Stimulated activated CD4-positive, alpha-beta T cell treated with anti-CD3 and anti-CD28 coated beads, Interleukin-15, amount 100 ng/mL, for 1 hour (primary cell): ENCODE measurements around the gene PLCH2.

Source experiments
- DNase-seq, 2 donors: peaks; one replicate each; pipeline ENCODE4 v3.0.0-alpha.2; 2020; ENCODE audit warnings: low read depth in 1 of 2, low spot score in 1 of 2

PLCH2 gene

GRCh38 chr1:2475571-2475970, 518 bp upstream of the PLCH2 start:
- no peak for DNase-seq

DNA sequence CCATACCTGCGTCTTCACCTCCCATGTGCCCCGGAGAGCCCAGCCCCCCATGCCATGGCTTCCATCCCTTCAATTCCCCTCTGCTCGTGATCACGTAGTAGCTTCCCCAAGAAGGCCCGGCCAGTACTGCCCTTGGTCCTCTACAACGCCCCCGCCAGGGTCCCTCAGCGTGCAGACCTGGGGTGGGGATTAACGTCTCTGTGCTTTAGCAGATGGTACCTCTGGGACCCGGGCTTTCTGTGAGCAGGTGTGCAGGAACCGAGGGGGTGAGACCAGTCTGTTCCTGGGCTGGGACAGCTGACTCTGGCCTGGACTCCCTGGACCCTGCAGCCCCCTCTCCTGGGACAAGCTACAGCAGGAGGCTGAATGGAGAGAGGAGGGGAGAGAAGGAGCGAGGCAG, 1.2 kb downstream of the PLCH2 start:
- no peak for DNase-seq

DNA sequence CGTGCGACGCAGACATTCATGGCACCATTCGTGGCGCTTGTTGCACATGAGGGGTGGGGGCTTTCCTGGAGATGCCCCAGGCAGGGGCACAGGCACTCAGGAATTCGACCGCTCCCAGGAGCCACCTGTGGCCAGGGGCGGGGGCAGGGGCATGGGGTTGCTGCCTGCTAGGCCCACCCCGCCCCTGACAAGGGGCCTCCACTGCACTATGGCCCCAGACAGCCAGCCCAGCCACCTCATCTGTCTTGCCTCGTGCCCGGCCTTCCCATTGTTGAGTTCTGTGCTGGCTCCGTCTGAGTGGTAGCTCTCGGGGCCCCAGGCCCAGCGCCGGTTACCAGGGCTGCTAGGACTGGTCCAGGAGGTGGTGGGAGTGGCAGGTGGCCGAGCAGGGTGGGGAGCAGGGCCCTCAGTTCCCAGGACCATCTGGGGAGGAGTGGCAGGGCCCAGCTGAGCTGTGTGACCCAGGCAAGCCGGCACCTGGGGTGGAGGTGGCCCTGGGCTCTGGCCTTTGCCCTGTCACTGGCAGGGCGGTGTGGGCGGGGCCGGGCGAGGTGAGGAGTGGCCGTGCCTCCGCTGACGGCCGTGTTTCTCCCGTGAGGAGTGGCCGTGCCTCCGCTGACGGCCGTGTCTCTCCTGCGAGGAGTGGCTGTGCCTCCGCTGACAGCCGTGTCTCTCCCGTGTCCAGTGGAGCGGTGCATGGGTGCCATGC, 1.9 kb downstream of the PLCH2 start:
- no peak for DNase-seq

- no peak for DNase-seq
These were observed 3.1 kb downstream of the PLCH2 start for GRCh38 chr1:2479186-2479585.

GRCh38 chr1:2479618-2480017, 3.5 kb downstream of the PLCH2 start:
- no peak for DNase-seq

GRCh38 chr1:2480236-2480985, 4.3 kb downstream of the PLCH2 start:
- no peak for DNase-seq

- no peak for DNase-seq
These were observed 4.9 kb downstream of the PLCH2 start for GRCh38 chr1:2480986-2481364.

DNA sequence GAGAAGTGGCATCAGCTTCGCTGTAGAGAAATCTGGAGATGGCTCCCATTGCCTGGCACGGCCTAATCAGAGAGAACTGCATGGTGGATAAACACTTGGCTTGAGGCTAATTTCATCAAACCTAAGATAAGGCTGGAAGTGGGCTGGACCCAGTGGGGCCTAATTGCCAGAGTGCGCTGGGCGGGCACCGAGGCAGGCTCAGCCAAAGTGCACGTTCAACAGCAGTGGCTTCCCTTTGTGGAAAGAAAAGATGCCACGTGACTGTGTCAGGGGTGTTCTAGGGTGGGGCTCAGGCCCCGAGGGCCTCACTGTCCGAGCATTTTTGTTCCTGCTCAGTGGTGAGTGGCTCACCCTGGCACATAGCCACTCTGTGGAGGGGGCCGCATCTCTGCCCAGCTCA, 5.8 kb downstream of the PLCH2 start:
- no peak for DNase-seq

DNA sequence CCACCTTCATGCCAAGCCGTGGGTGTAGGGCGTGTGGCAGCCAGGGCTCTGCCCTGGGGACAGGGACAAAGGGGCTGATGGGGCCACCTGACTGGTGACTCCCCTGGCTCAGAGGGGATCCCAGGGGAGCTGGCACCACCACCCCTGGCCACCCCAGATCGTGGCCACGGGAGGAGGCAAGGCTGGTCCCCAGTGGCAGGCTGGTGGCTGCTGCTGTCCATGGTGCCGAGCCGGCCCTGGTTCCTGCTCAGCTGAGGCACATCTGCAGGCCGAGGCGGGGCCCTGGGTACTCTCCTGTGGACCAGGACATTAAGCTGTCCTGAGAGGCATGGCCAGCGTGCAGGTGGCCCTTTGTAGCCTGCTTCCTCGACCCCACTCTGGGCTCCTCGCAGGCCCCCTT, 6.5 kb downstream of the PLCH2 start:
- DNase-seq = no peak

- DNase-seq = no peak
These were observed 6.9 kb downstream of the PLCH2 start for GRCh38 chr1:2483026-2483425.

GRCh38 chr1:2483970-2484369, 7.9 kb downstream of the PLCH2 start:
- no peak for DNase-seq

GRCh38 chr1:2486041-2486440, 10.0 kb downstream of the PLCH2 start:
- DNase-seq = no peak

- DNase-seq = no peak
These were observed 10.5 kb downstream of the PLCH2 start for GRCh38 chr1:2486558-2486957.

- DNase-seq = no peak
These were observed 12.6 kb downstream of the PLCH2 start for GRCh38 chr1:2488688-2489087.

DNA sequence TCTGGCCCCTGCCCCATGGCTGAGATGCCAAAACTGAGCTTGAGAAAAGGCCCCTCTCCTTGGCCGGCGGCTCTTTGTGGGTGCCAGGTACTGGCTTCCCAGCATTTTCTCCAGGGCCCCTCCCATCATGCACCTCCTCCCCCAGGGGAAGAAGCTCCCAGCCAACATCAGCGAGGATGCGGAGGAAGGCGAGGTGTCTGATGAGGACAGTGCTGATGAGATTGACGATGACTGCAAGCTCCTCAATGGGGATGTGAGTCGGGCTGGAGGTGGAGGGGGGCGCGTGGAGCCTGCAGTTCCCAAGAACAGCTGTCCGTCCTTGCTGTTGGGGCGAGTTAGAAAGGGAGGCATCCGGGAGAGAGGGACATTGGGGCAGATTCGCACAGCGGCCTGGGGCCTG, 13.5 kb downstream of the PLCH2 start:
- DNase-seq = no peak

DNA sequence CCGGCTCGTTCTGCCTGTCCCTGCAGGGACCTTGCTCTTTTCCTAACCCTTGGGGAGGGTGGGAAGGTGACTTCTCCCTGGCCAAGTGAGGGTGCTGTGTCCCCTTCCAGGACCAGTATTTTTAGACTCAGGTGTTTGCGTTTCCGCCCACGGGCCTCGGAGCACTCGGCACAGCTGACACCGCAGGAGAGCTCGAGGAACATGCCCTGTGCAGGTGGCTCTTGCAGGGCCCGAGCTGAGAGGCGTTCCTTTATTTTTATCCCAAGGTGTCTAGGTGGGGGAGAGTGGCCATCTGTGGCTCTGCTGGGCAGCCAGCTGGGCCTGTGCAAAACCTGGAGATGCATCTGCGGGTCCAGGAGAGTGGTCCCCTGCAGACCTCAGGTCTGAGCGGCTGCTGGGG, 16.0 kb downstream of the PLCH2 start:
- no peak for DNase-seq

- DNase-seq = no peak
These were observed 17.1 kb downstream of the PLCH2 start for GRCh38 chr1:2493218-2493617.

DNA sequence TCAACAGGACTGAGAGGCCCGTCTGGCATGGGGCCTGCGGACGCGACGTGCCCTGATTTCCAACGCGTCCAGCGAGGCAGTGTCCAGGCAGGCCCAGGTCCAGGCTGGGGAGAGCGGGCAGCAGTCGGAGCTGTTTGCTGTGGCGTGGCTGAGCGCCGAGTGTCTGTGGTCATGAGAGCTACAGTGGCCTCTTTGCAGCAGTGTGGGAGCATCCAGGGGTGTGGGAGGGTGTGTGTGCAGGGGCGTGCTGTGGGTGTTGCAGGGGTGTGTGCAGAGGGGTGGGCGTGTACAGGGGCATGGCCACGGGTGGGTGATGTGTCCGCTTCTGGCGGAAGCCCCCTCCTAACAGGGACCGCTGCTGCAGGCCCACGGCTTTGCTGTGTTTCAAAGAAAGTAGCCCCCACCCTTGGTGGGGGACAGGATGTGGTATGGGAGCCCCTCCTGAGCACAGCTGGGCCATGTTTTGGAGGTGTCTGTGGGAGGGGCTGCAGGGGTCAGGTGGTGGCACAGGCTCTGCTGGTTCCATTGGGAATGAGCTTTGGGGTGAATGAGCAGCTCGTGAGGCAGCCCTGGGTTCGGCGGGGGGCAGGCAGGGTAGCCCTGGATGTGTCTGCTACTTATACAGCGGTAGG, 17.7 kb downstream of the PLCH2 start:
- no peak for DNase-seq

DNA sequence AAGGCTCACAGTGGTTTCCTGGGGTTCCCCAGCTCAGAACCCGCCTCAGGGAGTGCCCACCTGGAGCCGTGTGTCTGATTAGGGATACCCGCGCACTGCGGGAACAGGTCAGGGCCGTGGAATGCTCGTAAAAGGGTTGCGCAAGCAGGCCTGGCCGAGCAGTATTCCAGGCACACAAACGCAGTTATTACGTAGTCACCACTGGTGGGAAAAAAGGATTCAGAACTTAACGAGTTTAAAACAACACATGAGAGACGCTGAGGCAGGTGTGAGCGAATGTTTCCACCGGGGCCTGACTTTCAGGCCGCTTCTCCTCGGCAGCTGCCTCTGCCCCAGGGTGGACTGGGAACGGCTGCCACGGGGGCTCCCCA, 18.2 kb downstream of the PLCH2 start:
- DNase-seq = no peak

GRCh38 chr1:2495026-2495425, 18.9 kb downstream of the PLCH2 start:
- DNase-seq = no peak

- DNase-seq = no peak
These were observed 19.5 kb downstream of the PLCH2 start for GRCh38 chr1:2495546-2495945.

DNA sequence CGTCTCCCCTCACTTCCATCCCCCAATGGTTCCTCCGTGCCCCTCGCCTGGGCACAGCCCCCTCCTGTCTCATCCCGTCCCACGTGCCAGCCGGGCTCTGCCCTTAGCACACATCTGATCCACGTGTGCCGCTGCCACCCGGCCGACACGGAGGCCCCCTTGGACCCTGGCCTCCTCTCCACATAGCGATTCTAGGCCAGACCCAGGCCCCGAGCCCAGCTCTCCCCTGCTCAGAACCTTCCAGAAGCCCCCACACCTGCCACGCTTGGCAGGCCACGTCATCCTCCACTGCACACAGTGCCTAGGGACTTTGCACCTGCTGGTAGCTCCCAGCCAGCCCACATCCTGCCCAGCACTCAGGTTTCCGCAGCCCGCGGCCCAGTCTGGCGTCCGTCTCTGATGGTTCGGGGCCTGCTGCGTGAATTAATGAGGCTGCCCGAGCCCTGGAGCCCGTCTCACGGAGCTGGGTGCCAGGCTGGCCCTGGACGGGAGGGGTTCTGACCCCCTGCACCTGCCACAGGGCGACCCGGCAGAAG, 20.1 kb downstream of the PLCH2 start:
- DNase-seq = no peak
